GM12801 (cell line): ENCODE results near the gene B3GALT5.

Source experiments
- TF ChIP-seq, protein P1 (sequence below): IDR thresholded peaks from one replicate; pipeline ENCODE4 v1.5.1; 2011; ENCODE audit warnings: control low read depth; ENCODE audit not compliant: insufficient read length; ENCODE audit errors: extremely low read depth

Gene B3GALT5

GRCh38 chr21:39630191-39630591 lies 17.5 kb downstream of the B3GALT5 start:
- TF ChIP-seq, protein P1, sequence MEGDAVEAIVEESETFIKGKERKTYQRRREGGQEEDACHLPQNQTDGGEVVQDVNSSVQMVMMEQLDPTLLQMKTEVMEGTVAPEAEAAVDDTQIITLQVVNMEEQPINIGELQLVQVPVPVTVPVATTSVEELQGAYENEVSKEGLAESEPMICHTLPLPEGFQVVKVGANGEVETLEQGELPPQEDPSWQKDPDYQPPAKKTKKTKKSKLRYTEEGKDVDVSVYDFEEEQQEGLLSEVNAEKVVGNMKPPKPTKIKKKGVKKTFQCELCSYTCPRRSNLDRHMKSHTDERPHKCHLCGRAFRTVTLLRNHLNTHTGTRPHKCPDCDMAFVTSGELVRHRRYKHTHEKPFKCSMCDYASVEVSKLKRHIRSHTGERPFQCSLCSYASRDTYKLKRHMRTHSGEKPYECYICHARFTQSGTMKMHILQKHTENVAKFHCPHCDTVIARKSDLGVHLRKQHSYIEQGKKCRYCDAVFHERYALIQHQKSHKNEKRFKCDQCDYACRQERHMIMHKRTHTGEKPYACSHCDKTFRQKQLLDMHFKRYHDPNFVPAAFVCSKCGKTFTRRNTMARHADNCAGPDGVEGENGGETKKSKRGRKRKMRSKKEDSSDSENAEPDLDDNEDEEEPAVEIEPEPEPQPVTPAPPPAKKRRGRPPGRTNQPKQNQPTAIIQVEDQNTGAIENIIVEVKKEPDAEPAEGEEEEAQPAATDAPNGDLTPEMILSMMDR: no peak

DNA sequence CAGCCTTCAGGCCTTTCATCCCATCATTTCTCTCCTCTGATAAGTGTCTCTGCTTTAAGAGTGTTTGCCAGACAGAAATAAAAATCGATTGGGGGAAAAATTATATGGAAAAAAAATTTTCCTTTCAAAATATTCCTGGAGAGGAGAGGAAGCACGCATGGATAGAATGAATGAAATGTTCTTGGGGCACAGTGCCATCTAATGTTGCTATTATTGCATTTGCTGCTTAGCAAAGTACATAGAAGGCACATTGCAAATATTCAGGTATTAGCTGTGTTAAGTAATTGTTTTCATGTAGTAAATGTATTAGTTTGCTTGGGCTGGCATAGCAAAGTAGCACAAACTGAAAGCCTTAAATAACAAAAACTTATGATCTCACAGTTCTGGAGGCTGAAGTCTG lies 18.1 kb downstream of the B3GALT5 start:
- TF ChIP-seq, protein P1: no peak

- TF ChIP-seq, protein P1: no peak
These were observed 19.3 kb downstream of the B3GALT5 start for GRCh38 chr21:39631842-39632562.

GRCh38 chr21:39632796-39633442 lies 20.2 kb downstream of the B3GALT5 start:
- TF ChIP-seq, protein P1: no peak

GRCh38 chr21:39633770-39634181 lies 21.0 kb downstream of the B3GALT5 start:
- TF ChIP-seq, protein P1: no peak

- TF ChIP-seq, protein P1: no peak
These were observed 21.8 kb downstream of the B3GALT5 start for GRCh38 chr21:39634507-39634906.

GRCh38 chr21:39637197-39637970 lies 24.6 kb downstream of the B3GALT5 start:
- TF ChIP-seq, protein P1: no peak
